Forelimb muscle (tissue), 1 donor: ENCODE data around the gene TGFBR2. TPM values are rescaled to one million over a fixed set of nuclear protein-coding genes. Genes with fewer than 3 reads are reported as not detected.

Experiments
- DNase-seq: peaks from one replicate; pipeline ENCODE4 v3.0.0-alpha.2; 2013; ENCODE audit warnings: low read depth
- polyA plus RNA-seq: library from polyadenylated mRNA; unstranded; fragments of 120-200 nt; gene quantifications from one replicate; pipeline ENCODE4 v1.2.1, GENCODE V29; 2013; ENCODE audit not compliant: insufficient read length

The TGFBR2 gene
- polyA plus RNA-seq, result 52.1 TPM

DNA sequence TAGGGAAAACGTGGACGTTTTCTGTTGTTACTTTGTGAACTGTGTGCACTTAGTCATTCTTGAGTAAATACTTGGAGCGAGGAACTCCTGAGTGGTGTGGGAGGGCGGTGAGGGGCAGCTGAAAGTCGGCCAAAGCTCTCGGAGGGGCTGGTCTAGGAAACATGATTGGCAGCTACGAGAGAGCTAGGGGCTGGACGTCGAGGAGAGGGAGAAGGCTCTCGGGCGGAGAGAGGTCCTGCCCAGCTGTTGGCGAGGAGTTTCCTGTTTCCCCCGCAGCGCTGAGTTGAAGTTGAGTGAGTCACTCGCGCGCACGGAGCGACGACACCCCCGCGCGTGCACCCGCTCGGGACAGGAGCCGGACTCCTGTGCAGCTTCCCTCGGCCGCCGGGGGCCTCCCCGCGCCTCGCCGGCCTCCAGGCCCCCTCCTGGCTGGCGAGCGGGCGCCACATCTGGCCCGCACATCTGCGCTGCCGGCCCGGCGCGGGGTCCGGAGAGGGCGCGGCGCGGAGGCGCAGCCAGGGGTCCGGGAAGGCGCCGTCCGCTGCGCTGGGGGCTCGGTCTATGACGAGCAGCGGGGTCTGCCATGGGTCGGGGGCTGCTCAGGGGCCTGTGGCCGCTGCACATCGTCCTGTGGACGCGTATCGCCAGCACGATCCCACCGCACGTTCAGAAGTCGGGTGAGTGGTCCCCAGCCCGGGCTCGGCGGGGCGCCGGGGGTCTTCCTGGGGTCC, at the start of gene TGFBR2:
Gene TGFBR2 (plus strand): TSS at position 301 of the 731 bp plus-strand sequence. CDS start 283 bp downstream, at position 584.
- DNase-seq, result peak; percentile 76

DNA sequence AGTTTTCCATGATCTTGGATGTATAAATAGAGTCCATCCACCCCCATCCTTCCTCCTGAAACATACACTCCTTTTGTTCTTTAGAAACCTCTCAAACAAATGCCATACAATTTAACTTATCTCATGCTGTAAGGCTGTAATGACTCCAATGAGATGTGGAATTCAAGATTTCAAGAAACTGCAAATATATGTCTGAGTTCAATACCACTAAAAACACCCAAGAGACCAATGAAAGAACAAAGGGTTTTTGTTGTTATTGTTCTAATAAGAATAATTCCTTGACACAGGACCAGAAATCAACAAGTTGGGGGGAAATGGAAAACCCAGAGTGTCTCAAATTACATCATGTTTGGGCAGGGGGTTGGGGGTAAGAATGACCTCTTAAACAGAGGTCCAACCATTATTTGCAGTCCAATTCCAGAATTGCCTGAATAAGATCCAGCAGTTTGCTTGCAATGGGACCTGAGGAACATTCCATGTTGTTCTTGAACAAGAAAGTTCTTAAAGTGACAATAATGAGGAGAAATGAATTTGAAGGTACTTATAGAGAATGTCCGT, 48.6 kb upstream of the TGFBR2 start:
- no peak for DNase-seq

DNA sequence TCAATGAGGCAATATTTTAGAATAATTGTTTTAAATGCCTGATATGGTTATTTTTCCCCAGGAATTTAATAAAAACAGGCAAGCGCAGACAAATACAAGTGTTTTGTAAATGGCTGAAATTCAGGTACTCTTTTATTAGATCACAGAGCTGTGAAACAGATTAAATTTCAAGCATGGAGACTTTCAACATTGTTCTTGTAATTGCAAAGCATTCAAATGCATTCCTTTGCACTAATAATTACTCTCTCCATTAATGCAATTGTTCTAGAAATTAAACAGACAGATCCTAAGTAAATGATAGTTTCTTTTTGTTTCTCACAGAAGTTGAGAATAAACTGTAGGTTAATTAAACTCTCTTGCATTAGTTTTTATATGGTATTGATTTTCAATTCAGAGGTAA, 42.4 kb upstream of the TGFBR2 start:
- DNase-seq, result no peak

DNA sequence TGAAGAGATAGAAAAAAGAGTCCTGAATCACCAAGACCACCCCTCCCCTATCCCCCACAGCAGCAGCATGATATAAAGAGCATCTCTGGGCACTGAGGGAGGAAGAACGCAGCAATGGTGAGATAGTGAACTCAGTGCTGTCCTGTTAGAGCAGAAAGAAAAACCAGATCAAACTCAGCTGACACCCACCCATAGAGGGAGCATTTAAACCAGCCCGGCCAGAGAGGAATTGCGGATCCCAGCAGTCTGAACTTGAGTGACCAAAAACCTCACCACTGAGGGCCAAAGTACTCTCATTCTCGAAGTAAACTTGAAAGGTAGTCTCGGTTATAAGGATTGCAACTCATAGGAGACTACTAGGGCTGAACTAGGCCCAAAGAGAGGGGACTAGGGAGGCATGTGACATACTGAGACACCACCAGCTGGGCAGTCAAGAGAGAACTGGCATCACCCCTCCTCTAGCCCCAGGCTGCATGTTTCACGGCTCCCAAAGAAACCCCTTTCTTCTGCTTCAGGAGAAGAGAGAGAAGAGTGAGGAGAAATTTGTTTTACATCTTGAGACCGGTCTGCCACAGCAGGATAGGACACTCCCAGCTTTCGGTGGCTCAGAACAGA, 39.2 kb upstream of the TGFBR2 start:
- no peak for DNase-seq

DNA sequence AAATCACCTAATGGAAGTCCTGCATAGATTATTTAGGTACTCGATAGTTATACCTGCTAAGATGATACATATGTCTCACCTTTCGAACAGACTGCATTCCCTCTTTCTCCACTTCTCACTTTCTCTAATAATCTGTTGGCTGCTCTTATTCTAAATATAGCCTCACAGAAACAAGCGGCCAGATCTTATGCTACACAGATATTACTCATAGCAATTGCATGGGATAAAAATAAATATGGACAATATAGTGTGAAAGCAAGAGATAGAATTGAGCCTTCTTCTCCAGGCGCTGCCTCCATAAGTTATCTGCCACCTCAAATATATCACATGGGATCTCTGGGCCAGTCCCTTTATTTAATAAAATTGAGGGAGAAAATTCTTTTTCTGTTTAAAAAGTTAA, 29.5 kb upstream of the TGFBR2 start:
- DNase-seq, result no peak

DNA sequence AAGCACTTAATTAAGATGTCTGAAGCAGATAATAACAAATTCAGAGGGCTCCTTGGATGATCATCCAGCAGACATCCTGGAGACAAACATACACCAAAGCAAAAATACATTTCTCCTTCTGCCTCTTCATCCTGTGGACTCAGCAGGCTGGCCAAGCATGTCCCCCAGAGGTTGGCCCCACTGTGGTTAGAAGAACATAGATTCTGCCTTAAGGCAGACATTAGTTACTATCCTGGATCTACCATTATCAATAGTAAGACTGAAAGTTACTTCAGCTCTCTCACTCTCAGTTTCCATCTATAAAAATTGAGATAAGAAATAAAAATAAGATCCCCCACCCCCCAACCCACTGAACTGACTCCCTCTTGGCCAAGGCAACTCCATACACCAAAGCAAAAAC, 28.6 kb upstream of the TGFBR2 start:
- no peak for DNase-seq

DNA sequence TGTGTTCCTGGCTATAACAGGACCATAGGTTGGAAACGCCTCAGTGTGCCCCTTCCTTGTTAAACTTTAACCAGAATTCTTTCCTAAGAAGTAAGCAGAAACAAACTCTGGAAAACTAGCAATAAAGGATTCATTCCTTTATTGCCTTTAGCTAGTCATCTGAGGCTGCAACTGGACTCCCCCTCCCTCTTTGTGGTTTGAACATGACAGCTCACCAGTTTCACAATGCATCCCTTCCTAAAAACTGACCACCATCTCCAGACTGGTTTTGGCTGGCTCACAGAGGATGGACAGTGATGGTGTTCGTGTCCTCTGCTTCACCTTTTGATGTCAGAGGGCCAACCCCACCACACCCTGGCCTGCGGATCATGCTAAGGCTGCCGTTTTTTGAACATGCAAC, 27.9 kb upstream of the TGFBR2 start:
- no peak for DNase-seq

DNA sequence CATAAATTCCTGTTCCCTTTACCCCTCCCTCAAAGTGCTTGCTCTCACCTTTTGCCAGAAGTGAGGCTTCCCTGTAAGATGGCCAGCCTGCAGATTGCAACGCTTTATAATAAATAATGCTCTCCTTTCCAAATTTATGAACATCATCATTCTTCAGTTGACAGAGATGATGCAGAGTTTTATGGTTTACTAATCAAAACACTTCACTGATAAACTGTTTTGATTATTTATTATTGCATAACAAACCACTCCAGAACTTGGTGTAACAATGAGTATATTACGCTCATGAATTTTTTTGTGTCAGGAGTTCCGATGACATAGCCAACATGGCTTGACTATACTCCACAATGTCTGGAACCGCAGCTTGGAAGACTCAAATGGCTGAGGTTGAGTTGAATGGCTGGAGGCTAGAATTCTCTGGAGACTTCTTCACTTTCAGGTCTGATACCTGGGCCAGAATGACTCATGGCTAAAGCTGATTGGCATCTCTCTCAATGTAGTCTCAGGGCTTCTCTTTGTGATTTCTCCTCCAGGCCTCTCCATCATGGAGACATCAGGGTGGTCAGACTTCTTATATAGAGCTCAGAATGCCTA, 27.3 kb upstream of the TGFBR2 start:
- no peak for DNase-seq

DNA sequence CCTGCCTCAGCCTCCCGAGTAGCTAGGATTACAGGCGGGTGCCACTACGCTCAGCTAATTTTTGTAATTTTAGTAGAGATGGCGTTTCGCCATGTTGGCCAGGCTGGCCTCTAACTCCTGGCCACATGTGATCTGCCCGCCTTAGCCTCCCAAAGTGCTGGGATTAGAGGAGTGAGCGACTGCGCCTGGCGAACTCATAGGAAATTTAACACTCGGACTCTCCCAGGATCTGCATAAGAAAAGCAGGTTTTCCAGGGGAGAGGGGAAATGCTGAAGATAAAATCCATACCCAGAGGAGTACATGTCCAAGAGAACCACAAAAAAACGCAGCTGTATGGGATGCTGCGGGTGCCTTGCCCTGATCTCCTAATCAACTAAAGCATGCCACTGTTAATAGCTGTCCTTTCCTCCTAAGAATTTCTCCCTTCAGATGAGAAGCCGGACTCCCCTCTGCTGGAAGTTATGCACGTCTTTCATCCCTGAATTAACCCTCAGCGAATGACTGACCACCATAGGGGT, 25.3 kb upstream of the TGFBR2 start:
- DNase-seq, result no peak

DNA sequence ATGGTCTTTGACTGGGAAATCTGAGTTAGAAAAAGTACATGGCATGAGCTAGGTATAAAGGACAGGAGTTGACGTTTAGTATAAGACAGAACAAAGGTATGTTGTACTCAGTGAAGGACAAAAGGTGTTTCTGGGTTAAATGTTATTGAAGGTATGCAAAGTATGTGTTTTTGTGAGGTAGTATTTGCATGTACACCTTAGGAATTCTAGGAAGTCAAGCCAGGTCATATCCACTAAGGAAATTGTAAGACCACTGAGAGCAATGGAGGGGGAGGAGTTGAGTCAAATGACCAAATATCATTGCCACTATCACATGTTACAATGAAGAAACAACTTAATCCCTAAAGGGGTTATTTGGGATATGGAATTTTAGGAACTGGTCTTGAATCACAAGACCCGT, 24.4 kb upstream of the TGFBR2 start:
- DNase-seq, result no peak

DNA sequence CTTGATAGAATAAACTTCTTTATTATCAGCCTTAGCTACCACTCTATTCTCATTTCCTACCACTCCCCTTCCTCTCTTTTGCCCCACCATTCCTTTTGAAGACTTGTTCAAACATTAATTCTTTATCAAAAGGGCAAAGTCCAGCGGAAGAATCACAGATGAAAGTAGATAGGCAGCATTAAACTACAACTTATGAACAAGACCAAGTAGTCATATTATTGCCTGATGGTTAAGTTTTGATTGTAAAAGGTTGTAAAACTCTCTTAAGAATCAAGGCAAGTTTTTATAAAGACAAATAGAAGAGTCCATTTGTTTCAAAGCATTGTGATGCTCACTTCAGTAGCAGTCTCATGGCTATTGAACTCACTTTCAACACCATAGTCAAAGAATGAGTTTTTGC, 22.4 kb upstream of the TGFBR2 start:
- no peak for DNase-seq

DNA sequence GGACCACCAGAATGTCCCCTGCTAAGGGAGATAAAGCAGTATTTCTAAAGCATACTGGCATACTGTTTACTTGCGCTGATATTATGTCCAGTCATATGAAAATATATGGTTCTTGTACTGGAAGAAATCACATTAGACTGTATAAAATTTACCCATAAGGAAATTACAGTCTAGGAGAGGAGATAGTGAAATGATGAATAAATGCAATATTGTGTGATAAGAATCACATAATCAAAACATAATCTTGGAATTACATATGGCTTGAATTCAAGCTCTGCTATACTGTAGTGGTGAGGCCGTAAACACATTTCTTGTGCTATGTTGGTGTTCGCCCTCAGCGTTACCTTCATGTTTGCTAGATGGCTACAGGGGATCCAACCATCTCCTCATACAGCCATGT, 20.7 kb upstream of the TGFBR2 start:
- DNase-seq, result no peak

DNA sequence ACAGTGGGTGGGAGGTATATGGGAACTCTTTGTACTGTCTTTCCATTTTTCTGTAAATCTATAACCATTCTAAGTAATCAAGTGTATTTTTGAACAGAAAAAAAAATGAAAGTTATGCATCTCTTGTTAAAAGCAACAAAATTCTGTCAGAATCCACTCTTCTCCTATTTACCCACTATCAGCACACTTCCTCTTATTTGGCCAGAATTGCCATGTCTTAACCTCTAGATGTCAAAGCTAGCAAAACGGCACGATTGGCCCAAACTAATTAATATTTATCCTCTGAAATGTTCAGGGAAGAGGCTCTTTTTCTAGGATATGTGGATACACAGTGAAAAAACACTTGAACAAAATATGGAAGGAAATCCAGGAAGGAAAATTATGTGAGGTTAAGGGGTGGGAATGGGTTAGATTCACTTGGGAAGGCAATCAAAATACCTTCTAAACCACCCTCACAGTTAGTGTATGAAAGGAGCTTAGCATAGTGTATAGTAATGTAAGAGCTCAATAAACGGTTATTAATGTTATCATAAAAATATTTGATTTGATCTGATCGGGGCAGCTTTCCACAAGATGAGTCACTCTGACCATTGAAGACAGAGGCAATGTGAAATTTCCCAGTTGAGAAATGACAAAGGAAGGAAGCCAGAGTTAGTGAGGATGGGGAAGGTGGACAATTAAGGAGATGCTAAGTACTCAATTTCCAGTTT, 20.1 kb upstream of the TGFBR2 start:
- no peak for DNase-seq

DNA sequence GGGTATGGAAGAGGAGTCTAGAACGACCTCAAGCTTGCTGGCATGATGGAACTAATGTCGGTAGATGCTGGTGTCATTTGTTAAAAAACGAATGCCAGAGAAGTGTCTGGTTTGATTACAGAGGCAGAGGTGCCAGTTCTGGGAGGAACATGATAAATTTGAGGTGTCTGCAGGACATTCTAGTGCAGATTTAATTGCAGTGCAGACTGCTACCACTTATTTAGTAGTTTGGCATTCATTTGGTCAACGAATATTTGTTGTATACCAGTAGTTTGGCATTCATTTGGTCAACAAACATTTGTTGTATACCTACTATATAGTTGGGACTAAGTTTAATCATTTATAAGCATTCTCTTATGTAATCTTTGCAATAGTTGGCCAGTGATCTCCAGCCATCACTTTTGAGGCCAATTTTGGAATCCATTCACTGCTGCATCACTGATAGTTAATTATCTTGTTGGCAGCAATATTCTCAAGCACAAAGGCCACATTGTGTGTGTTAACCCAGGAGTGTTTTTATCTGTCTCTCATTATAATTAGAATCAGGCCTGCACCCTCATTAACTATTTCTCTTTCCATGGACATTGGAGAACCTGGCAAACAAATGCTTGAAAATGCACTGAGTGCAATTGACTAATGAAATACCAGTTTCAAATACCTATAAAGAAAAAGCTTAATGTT, 19.5 kb upstream of the TGFBR2 start:
- DNase-seq, result no peak

DNA sequence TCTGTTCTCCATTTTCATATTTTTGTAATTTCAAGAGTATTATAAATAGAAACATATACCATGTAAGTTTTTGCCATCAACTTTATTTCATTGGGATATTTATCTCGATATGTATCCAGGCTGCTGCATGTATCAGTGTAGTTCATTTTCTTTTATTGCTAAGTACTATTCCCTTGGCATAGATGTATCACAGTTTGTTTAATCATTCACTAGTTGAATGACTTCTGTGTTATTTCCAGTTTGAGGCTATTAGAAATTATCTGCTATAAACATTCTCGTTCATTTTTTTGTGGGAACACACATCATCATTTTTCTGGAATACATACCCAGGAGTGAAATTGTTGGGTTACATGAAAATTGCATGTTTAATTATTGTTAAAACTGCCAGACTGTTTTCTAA, 18.5 kb upstream of the TGFBR2 start:
- DNase-seq, result no peak

DNA sequence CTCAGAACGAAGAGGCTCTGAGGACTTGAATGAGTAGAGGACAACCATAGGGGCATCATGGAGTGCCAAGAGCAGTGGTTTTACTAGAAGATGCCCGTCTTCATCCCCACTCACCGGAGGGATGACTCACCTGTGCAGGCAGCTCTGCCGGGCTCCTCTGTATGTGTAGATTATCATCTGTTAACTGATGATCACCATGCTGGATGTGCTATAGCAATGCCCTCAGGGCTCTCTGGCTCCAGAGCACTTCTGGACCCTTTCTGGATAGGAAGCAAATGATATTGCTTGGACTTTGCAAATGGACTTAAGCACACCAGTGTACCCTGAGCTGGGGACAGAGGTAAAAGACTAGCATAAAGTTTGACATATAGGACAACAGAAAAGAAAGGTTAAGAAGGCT, 10.2 kb upstream of the TGFBR2 start:
- DNase-seq, result no peak

DNA sequence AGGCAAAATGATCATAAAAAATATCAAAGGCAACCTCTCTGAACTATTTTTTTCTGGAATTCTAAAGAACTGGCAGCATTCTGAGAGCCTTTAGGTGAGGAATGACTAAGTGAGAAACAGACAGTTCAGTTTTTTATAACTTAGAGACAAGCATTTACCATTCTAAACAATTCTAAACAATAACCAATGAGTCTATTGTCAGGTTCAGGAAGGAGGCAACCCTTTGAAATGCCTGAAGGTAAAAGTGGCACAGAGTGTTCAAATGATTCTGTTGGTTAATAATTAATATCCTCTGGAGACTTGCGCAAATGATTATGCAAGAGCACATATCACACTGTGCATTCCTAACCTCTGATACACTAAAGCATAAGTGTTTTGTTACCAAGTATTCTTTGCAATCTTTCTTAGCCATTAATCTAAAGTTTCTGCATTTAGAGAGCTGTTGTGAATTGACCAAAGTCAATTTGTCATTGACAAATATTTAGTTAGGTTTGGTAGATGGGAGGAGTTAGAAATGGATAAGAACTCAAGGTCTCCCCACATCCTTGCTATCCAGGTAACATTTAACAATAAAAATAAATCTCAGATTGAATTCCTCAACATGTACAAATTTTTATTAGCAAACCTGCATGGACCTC, 9.2 kb upstream of the TGFBR2 start:
- no peak for DNase-seq

DNA sequence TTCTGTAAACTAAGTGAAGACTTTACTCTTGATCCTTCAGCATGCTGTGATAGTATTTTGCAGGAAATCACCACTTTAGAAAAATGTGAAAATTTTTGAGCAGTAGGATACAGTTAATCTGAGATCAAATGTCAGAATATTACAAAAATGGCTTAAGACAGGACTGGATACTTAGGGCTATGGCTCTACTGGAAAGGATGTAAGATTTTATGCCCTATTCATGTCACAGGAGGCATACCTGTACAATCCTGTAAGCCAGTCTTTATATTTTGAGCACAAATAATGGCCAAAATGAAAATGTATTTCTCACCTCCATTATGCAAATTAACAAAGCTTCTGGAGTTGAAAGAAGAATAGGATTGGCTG, 8.6 kb upstream of the TGFBR2 start:
- DNase-seq, result no peak

DNA sequence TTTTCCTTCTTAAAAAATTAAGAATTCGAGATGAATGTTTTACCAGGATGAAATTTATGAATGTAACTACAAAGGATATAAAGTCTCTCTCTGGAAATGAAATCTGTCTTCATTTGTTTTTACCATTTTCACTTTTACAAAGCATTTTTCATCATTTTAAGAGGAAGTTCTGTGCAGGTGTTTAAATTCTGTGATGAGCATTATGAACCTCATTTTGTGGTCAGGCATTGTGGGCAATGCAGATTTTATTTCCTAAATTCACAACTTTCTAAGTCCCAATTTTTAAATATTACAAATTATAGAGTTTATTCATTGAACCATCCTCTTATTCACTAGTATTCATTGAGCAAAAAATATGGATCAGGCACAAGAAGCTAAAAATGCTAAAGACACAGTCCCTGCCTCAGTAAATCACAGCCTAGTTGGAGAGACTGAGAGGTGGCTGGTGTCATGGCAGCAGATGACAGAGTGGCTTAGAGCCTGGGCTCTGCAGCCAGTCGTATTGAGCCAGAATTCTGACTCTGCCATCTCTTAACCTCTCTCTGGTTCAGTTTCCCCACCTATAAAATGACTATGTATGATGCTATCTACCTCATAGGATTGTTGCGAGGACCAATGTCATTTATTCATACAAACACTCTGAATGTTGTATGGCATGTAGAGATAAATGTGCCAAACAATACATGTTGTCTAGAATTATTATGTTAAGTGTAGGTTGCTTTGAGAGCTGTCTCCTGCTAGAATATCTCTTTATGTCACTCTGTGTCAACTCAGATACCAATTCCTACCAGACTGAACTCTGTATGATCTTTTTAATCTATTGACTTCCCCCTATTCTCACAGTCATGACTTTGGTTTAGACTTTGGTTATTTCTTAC, 7.5 kb upstream of the TGFBR2 start:
- DNase-seq, result no peak

DNA sequence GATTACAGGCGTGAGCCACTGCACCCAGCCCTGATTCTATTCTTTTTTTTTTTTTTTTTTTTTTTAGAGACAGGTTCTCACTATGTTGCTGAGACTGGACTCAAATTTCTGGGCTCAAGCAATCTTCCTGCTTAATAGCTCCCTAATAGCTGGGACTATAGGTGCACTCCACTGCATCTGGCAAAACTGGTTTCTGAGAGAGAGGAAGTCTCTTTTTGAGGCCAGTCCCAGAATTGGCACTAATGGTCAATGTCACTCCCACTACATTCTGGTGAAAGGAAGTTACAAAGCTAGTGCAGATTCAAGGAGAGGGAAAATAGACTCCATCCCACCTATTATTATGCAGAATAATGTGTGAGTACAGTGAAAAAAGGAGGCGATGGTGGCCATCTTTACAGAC, 5.8 kb upstream of the TGFBR2 start:
- no peak for DNase-seq
